Measurements from ENCODE around the gene EIF4G3. TPM values are rescaled to one million over a fixed set of nuclear protein-coding genes. Genes with fewer than 3 reads are reported as not detected.
A peak's percentile ranks its signal among the peaks of the same experiment; 100 is the strongest.
"Not testable (repeated sequence)": the region's sequence is repeated elsewhere in the genome, so short reads cannot be mapped to it uniquely, and the experiment has no call there.

The EIF4G3 gene
- total and polyA plus RNA-seq, 7 donors: 11.3 to 58.1 (median 39.5) TPM

GRCh38 chr1:20928146-20928545 is 248.6 kb downstream of the EIF4G3 start:
- DNase-seq (no peak), ATAC-seq (no peak)
- peaks cover 0 to 18% of the 10 kb centered on the region in 2 donors for H3K36me3 ChIP-seq (ENCODE audit: insufficient read depth in 1 of 2, low read depth in 1 of 2)
- H3K4me1 ChIP-seq: no peaks in the 10 kb centered on the region
- no peaks in the 10 kb centered on the region for H3K9me3 ChIP-seq
- H3K4me3 ChIP-seq: no peak overlapping the region
- H3K27ac ChIP-seq: no peak overlapping the region
- H3K27me3 ChIP-seq (ENCODE audit: insufficient read depth in 3 of 3, low read length in 2 of 3): no peaks in the 10 kb centered on the region
- 84 to 97% (median 97%) methylated on average over 4 of the region's 4 CpGs for WGBS, 3 donors
- intact Hi-C loops (cut with DNase I): no loop called here
- no peak for TF ChIP-seq CTCF (IDR thresholded peaks at IDR 0.05)

- peaks cover 7% of the 10 kb centered on the region for H3K4me1 ChIP-seq
- TF ChIP-seq CTCF (IDR thresholded peaks at IDR 0.05): no peak
- H3K9me3 ChIP-seq: no peaks in the 10 kb centered on the region
- H3K36me3 ChIP-seq (ENCODE audit: insufficient read depth in 1 of 2, low read depth in 1 of 2): no peaks in the 10 kb centered on the region
- DNase-seq (no peak), ATAC-seq (peak; percentile 71 to 91 (median 80))
- peak overlapping the region; percentile 40 for H3K27ac ChIP-seq
- H3K4me3 ChIP-seq: peak overlapping the region; percentile 3
- 35 to 38% (median 37%) methylated on average over 3 of the region's 3 CpGs for WGBS, 3 donors
- intact Hi-C loops (cut with DNase I): no loop called here
- H3K27me3 ChIP-seq (ENCODE audit: insufficient read depth in 3 of 3, low read length in 2 of 3): no peaks in the 10 kb centered on the region
Measured at GRCh38 chr1:20921285-20921684, 255.4 kb downstream of the EIF4G3 start.

- Histone ChIP-seq H3K27me3 (ENCODE audit: insufficient read depth in 3 of 3, low read length in 2 of 3) (no peaks in the 10 kb centered on the region), H3K4me3 (no peak overlapping the region), H3K27ac (no peak overlapping the region), H3K9me3 (no peaks in the 10 kb centered on the region), H3K36me3 (ENCODE audit: insufficient read depth in 1 of 2, low read depth in 1 of 2) (no peaks in the 10 kb centered on the region), H3K4me1 (no peaks in the 10 kb centered on the region)
- no peak for ATAC-seq
- 96 to 99% (median 98%) methylated on average over 2 of the region's 2 CpGs for WGBS, 3 donors
- no peak for TF ChIP-seq CTCF (IDR thresholded peaks at IDR 0.05)
- no peak for DNase-seq
- intact Hi-C loops (cut with DNase I): no loop called here
Measured at GRCh38 chr1:20913242-20913641, 263.5 kb downstream of the EIF4G3 start.

- H3K4me3 ChIP-seq; H3K27ac ChIP-seq; H3K4me1 ChIP-seq; ATAC-seq; H3K27me3 ChIP-seq (ENCODE audit: insufficient read depth in 3 of 3, low read length in 2 of 3); DNase-seq; H3K36me3 ChIP-seq (ENCODE audit: insufficient read depth in 1 of 2, low read depth in 1 of 2); intact Hi-C loops (cut with DNase I); H3K9me3 ChIP-seq: not testable (repeated sequence)
- 89 to 100% (median 100%) methylated on average over 1 to 2 of the region's 2 CpGs for WGBS, 3 donors
Measured at GRCh38 chr1:20907526-20907925, 269.2 kb downstream of the EIF4G3 start.

GRCh38 chr1:20903437-20903836 is 273.3 kb downstream of the EIF4G3 start:
- Histone ChIP-seq H3K36me3 (ENCODE audit: insufficient read depth in 1 of 2, low read depth in 1 of 2) (peaks cover 0 to 10% of the 10 kb centered on the region in 2 donors), H3K9me3 (no peaks in the 10 kb centered on the region), H3K27ac (no peak overlapping the region), H3K27me3 (ENCODE audit: insufficient read depth in 3 of 3, low read length in 2 of 3) (no peaks in the 10 kb centered on the region), H3K4me1 (peaks cover 21% of the 10 kb centered on the region), H3K4me3 (no peak overlapping the region)
- WGBS, 3 donors: 60 to 64% (median 64%) methylated on average over 2 of the region's 2 CpGs
- DNase-seq (no peak), ATAC-seq (no peak)
- intact Hi-C loops (cut with DNase I): no loop called here
- no peak for TF ChIP-seq CTCF (IDR thresholded peaks at IDR 0.05)
